CD14-positive monocyte (primary cell): ENCODE measurements around the gene PDGFD. TPM values are rescaled to one million over a fixed set of nuclear protein-coding genes. Genes with fewer than 3 reads are reported as not detected.

Experiments
- DNase-seq, 3 donors: peaks; one replicate each; pipeline ENCODE4 v3.0.0-alpha.2; 2011 to 2022
- H2AFZ ChIP-seq: 2 replicates; pipeline ENCODE4 v1.6.0; 2012; ENCODE audit warnings: mild to moderate bottlenecking, low read depth, low read length, inconsistent platforms; ENCODE audit not compliant: insufficient read depth, poor library complexity, severe bottlenecking
- H3K27ac ChIP-seq, 2 donors: 1 replicate in 1 of 2; 2 replicates in 1 of 2; pipeline ENCODE4 v1.5.1; 2012 to 2013; ENCODE audit warnings: low read length in 2 of 2, control low read depth in 1 of 2, inconsistent platforms in 1 of 2, low read depth in 1 of 2, mild to moderate bottlenecking in 1 of 2
- H3K27me3 ChIP-seq, 2 donors: one replicate each; pipeline versions ENCODE4 v1.6.0 to v1.6.1; 2011 to 2013; ENCODE audit warnings: low read length in 2 of 2; ENCODE audit not compliant: control insufficient read depth in 2 of 2, insufficient read depth in 2 of 2
- H3K36me3 ChIP-seq, 2 donors: replicated peaks in 1 of 2; 1 replicate in 1 of 2; 2 replicates in 1 of 2; pipeline versions ENCODE4 v1.5.1 to v1.6.1; 2012 to 2013; ENCODE audit warnings: low read length in 2 of 2, control low read depth in 1 of 2, inconsistent platforms in 1 of 2, mild to moderate bottlenecking in 1 of 2; ENCODE audit not compliant: insufficient read depth in 2 of 2, control insufficient read depth in 1 of 2
- H3K4me1 ChIP-seq, 2 donors: 1 replicate in 1 of 2; 2 replicates in 1 of 2; pipeline versions ENCODE4 v1.5.1 to v1.6.1; 2012 to 2013; ENCODE audit warnings: low read length in 2 of 2, control low read depth in 1 of 2, inconsistent platforms in 1 of 2, mild to moderate bottlenecking in 1 of 2, moderate library complexity in 1 of 2; ENCODE audit not compliant: insufficient read depth in 2 of 2, control insufficient read depth in 1 of 2
- H3K4me2 ChIP-seq: replicated peaks from 2 replicates; pipeline ENCODE3; 2012; ENCODE audit warnings: low read length, moderate library complexity, mild to moderate bottlenecking; ENCODE audit not compliant: poor library complexity, severe bottlenecking; ENCODE audit errors: extremely low read depth
- H3K4me3 ChIP-seq, 3 experiments: fragments of 200-600 bp in 1 of 3; sonication (generic) in 1 of 3; replicated peaks in 1 of 3; 1 replicate in 2 of 3; 2 replicates in 1 of 3; pipeline ENCODE4 v1.5.1; 2011 to 2013; ENCODE audit warnings: low read length in 3 of 3, mild to moderate bottlenecking in 3 of 3, control low read depth in 2 of 3, low read depth in 2 of 3, inconsistent platforms in 1 of 3, moderate library complexity in 1 of 3
- H3K79me2 ChIP-seq: 2 replicates; pipeline ENCODE4 v1.6.0; 2012; ENCODE audit warnings: mild to moderate bottlenecking, control low read depth, inconsistent platforms, low read length, moderate library complexity; ENCODE audit not compliant: insufficient read depth
- H3K9ac ChIP-seq: 2 replicates; pipeline ENCODE4 v1.6.0; 2017; ENCODE audit warnings: low read length, mild to moderate bottlenecking; ENCODE audit not compliant: insufficient read depth, poor library complexity, severe bottlenecking
- H3K9me3 ChIP-seq, 2 donors: replicated peaks in 1 of 2; 1 replicate in 1 of 2; 2 replicates in 1 of 2; pipeline versions ENCODE4 v1.5.1 to v1.6.1; 2012 to 2013; ENCODE audit warnings: low read length in 2 of 2, control low read depth in 1 of 2; ENCODE audit not compliant: control insufficient read depth in 1 of 2, insufficient read depth in 1 of 2
- H4K20me1 ChIP-seq: 2 replicates; pipeline ENCODE4 v1.6.0; 2012; ENCODE audit warnings: mild to moderate bottlenecking, low read length, control low read depth, moderate library complexity; ENCODE audit not compliant: insufficient read depth
- H3K27ac Mint-ChIP-seq, 7 donors: one replicate each; pipeline ENCODE4 v1.8.0; 2020; ENCODE audit warnings: mild to moderate bottlenecking in 7 of 7, mixed read lengths in 7 of 7, moderate library complexity in 6 of 7, inconsistent platforms in 2 of 7
- H3K27me3 Mint-ChIP-seq, 3 donors: one replicate each; pipeline ENCODE4 v1.8.0; 2021 to 2022; ENCODE audit warnings: low read depth in 3 of 3, mild to moderate bottlenecking in 3 of 3, mixed read lengths in 3 of 3, moderate library complexity in 3 of 3, inconsistent platforms in 1 of 3
- H3K36me3 Mint-ChIP-seq, 2 donors: one replicate each; pipeline ENCODE4 v1.8.0; 2020; ENCODE audit warnings: mixed read lengths in 2 of 2, inconsistent platforms in 1 of 2, mild to moderate bottlenecking in 1 of 2
- H3K4me1 Mint-ChIP-seq: one replicate; pipeline ENCODE4 v1.8.0; 2020; ENCODE audit warnings: mild to moderate bottlenecking, mixed read lengths
- H3K4me3 Mint-ChIP-seq, 2 donors: one replicate each; pipeline ENCODE4 v1.8.0; 2020; ENCODE audit warnings: mild to moderate bottlenecking in 2 of 2, mixed read lengths in 2 of 2, moderate library complexity in 1 of 2
- H3K9me3 Mint-ChIP-seq, 7 donors: one replicate each; pipeline ENCODE4 v1.8.0; 2020 to 2022; ENCODE audit warnings: mixed read lengths in 7 of 7, mild to moderate bottlenecking in 6 of 7, moderate library complexity in 6 of 7, inconsistent platforms in 2 of 7
- CTCF ChIP-seq: fragments of 200-600 bp; IDR thresholded peaks from one replicate; pipeline ENCODE4 v1.8.0; 2022; ENCODE audit warnings: antibody characterized with exemption, mild to moderate bottlenecking
- WGBS: methylation state at CpG from one replicate; pipeline ENCODE4 v1.1.5; 2013; ENCODE audit warnings: missing lambda C conversion rate; ENCODE audit not compliant: insufficient coverage; 5-methylcytosine and 5-hydroxymethylcytosine counted together
- intact Hi-C, 2 donors: fragments of 100-400 bp; cut with micrococcal nuclease; formaldehyde crosslinking; loops; one replicate each; pipeline versions ENCODE4 v1.15.0 to v1.15.1; 2023
- polyA plus RNA-seq, 3 donors: library from polyadenylated mRNA; depleted of rRNA in 1 of 3; unstranded in 2 of 3; stranded (reverse) in 1 of 3; fragments of 300-500 nt in 2 of 3; fragments of >200 nt in 1 of 3; fragmentation: Illumina TruSeq in 2 of 3; gene quantifications; 1 replicate in 2 of 3; 2 replicates in 1 of 3; pipeline ENCODE4 v1.2.3, GENCODE V29; 2012 to 2021

The PDGFD gene
- polyA plus RNA-seq, 3 donors: 0.05 to 0.15 TPM; not detected in 1

- H3K27me3 Mint-ChIP-seq: no peaks in the 10 kb centered on the region
- Histone ChIP-seq H3K79me2 (no peaks in the 10 kb centered on the region), H4K20me1 (no peaks in the 10 kb centered on the region), H3K27ac (no peak overlapping the region), H3K27me3 (no peaks in the 10 kb centered on the region), H2AFZ (no peak overlapping the region), H3K9ac (no peak overlapping the region), H3K36me3 (no peaks in the 10 kb centered on the region), H3K9me3 (no peaks in the 10 kb centered on the region), H3K4me2 (no peak overlapping the region), H3K4me1 (no peaks in the 10 kb centered on the region), H3K4me3 (no peak overlapping the region)
- H3K4me1 Mint-ChIP-seq: peaks cover 5% of the 10 kb centered on the region
- H3K9me3 Mint-ChIP-seq: peaks cover 0 to 3% (median 0%) of the 10 kb centered on the region in 7 donors
- no peak for TF ChIP-seq CTCF
- H3K27ac Mint-ChIP-seq: no peak overlapping the region
- no peaks in the 10 kb centered on the region for H3K36me3 Mint-ChIP-seq
- no peak for DNase-seq
- no CpG with 5 or more reads among the region's 2 CpGs for WGBS
- H3K4me3 Mint-ChIP-seq: no peak overlapping the region
- intact Hi-C loops: no loop called here
Observed at GRCh38 chr11:104148706-104149105, 15.2 kb downstream of the PDGFD start.

GRCh38 chr11:104148074-104148473, 15.9 kb downstream of the PDGFD start:
- Mint-ChIP-seq H3K36me3 (no peaks in the 10 kb centered on the region), H3K27me3 (no peaks in the 10 kb centered on the region), H3K9me3 (peaks cover 0 to 3% (median 0%) of the 10 kb centered on the region in 7 donors), H3K27ac (no peak overlapping the region), H3K4me3 (no peak overlapping the region), H3K4me1 (peaks cover 3% of the 10 kb centered on the region)
- Histone ChIP-seq H3K79me2 (no peaks in the 10 kb centered on the region), H3K4me1 (no peaks in the 10 kb centered on the region), H3K4me2 (no peak overlapping the region), H3K27ac (no peak overlapping the region), H3K36me3 (no peaks in the 10 kb centered on the region), H4K20me1 (no peaks in the 10 kb centered on the region), H3K27me3 (no peaks in the 10 kb centered on the region), H3K9ac (no peak overlapping the region), H2AFZ (no peak overlapping the region), H3K4me3 (no peak overlapping the region), H3K9me3 (no peaks in the 10 kb centered on the region)
- intact Hi-C loops: no loop called here
- TF ChIP-seq CTCF: no peak
- WGBS: no CpG with 5 or more reads among the region's 2 CpGs
- no peak for DNase-seq
